ENCODE measurements around the gene ZNF318.

DNA sequence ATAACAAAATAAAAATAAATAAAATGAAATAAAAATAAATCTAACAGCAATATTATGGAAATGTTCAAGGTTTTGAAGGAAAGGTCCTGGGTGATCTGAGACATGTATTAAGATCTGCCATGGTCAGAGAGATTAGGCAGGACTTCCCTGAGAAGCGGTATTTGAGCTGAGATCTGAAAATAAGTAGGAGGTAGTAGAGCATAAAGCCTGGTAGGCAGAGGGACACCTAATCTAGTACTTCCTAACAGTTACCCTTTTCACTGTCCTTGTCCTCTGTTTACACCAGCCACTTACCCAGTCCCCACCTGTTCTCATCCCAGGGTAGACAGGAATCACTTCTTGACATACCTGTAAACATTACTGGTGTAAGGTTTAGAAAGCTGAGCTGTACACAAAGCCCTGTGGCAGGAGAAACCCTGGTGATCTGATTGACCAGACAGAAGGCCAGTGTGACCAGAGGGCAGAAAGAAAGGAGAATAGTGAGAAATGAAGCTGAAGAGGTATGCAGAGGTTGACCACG, 8.3 kb upstream of the ZNF318 start:
- TF ChIP-seq, protein P1, sequence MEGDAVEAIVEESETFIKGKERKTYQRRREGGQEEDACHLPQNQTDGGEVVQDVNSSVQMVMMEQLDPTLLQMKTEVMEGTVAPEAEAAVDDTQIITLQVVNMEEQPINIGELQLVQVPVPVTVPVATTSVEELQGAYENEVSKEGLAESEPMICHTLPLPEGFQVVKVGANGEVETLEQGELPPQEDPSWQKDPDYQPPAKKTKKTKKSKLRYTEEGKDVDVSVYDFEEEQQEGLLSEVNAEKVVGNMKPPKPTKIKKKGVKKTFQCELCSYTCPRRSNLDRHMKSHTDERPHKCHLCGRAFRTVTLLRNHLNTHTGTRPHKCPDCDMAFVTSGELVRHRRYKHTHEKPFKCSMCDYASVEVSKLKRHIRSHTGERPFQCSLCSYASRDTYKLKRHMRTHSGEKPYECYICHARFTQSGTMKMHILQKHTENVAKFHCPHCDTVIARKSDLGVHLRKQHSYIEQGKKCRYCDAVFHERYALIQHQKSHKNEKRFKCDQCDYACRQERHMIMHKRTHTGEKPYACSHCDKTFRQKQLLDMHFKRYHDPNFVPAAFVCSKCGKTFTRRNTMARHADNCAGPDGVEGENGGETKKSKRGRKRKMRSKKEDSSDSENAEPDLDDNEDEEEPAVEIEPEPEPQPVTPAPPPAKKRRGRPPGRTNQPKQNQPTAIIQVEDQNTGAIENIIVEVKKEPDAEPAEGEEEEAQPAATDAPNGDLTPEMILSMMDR (IDR thresholded peaks at IDR 0.05; ENCODE audit: poor library complexity, severe bottlenecking), result no peak
- no peak for TF ChIP-seq POLR2AphosphoS5 (IDR thresholded peaks at IDR 0.05)
- TF ChIP-seq EZH2 (IDR thresholded peaks at IDR 0.05; ENCODE audit: borderline replicate concordance, insufficient read depth, low read length, poor library complexity, severe bottlenecking), result no peak
- TF ChIP-seq RAD21 (conservative IDR thresholded peaks at IDR 0.05), result no peak
- TF ChIP-seq TAF1 (IDR thresholded peaks at IDR 0.05; ENCODE audit: low read depth), result no peak

Measured in neural cell (in vitro differentiated cells).